ENCODE measurements around the gene LPP. TPM values are rescaled to one million over a fixed set of nuclear protein-coding genes. Genes with fewer than 3 reads are reported as not detected.

The LPP gene
- total and polyA plus RNA-seq, 9 of the 15 experiments (the other 6 are each of a cell fraction or from before 2014, with no cell fraction given): 0.07 to 0.18 TPM; not detected in 7

GRCh38 chr3:188209034-188209433, 55.1 kb downstream of the LPP start (continued):
- TF ChIP-seq POLR2A (conservative IDR thresholded peaks at IDR 0.05): no peak
- no peak for TF ChIP-seq NUFIP1 (IDR thresholded peaks at IDR 0.05; ENCODE audit: partially characterized antibody)
- TF ChIP-seq EP300 (IDR thresholded peaks at IDR 0.05; ENCODE audit: low read length): no peak
- TF ChIP-seq ZHX1 (conservative IDR thresholded peaks at IDR 0.05; ENCODE audit: low read length): no peak
- no peak for TF ChIP-seq HIVEP1 (CRISPR knock-in tag; IDR thresholded peaks at IDR 0.05)

GRCh38 chr3:188209740-188210139, 55.8 kb downstream of the LPP start:
- Histone ChIP-seq H3K9ac (ENCODE audit: insufficient read depth in 1 of 2, low read depth in 2 of 2, low read length in 2 of 2) (no peak overlapping the region), H3K27ac (ENCODE audit: extremely low read depth, low read depth, low read length) (no peak overlapping the region), H3K4me3 (no peak overlapping the region), H4K20me1 (replicated peaks; ENCODE audit: control insufficient read depth, insufficient read depth, low read length) (no peaks in the 10 kb centered on the region), H2AFZ (ENCODE audit: low read depth, low read length) (no peak overlapping the region), H3K79me2 (ENCODE audit: control insufficient read depth, insufficient read depth, low read length) (no peaks in the 10 kb centered on the region), H3K9me1 (ENCODE audit: control insufficient read depth, insufficient read depth, low read length) (no peaks in the 10 kb centered on the region), H3K36me3 (ENCODE audit: control insufficient read depth, insufficient read depth, low read length) (no peaks in the 10 kb centered on the region), H3K4me1 (replicated peaks in 1 of 2; ENCODE audit: control insufficient read depth in 2 of 2, insufficient read depth in 2 of 2, low read length in 2 of 2) (no peaks in the 10 kb centered on the region), H3K4me2 (ENCODE audit: insufficient read depth, low read length) (no peak overlapping the region), H3K27me3 (ENCODE audit: control insufficient read depth in 2 of 2, insufficient read depth in 2 of 2, low read length in 2 of 2) (no peaks in the 10 kb centered on the region), H3K9me3 (replicated peaks; ENCODE audit: control insufficient read depth, insufficient read depth, low read depth, low read length) (no peaks in the 10 kb centered on the region)
- ChIA-PET POLR2A (no interaction called here), CTCF (ENCODE audit: low intra/inter-chr PET ratio) (no interaction called here)
- in situ Hi-C loops (cut with MboI) (no loop called here), intact Hi-C loops (cut with micrococcal nuclease) (loop anchor here (5.0 kb wide), 1 partner anchor 462 kb away; the partner anchor contains the start of gene BCL6)
- no peak for FAIRE-seq
- BruUV-seq (replicated peaks): no TSS peak
- DNase-seq (ENCODE audit: extremely low read depth in 1 of 4, low spot score in 3 of 4): no peak
- ATAC-seq: no peak
- 0% methylated on average over 1 of the region's 1 CpG for WGBS (ENCODE audit: insufficient coverage, low coverage, missing lambda C conversion rate)
- TF ChIP-seq ZNF444 (CRISPR knock-in tag; IDR thresholded peaks at IDR 0.05): no peak
- TF ChIP-seq ZNF184 (CRISPR knock-in tag; IDR thresholded peaks at IDR 0.05): no peak
- no peak for TF ChIP-seq RBM17 (IDR thresholded peaks at IDR 0.05; ENCODE audit: borderline replicate concordance, low read depth, low read length)
- no peak for TF ChIP-seq HNRNPH1 (optimal IDR thresholded peaks at IDR 0.05; ENCODE audit: low read depth, low read length)
- TF ChIP-seq ZKSCAN1 (IDR thresholded peaks at IDR 0.05; ENCODE audit: low read depth, low read length): no peak
- TF ChIP-seq HMG20A (CRISPR knock-in tag; conservative IDR thresholded peaks at IDR 0.05): no peak
- TF ChIP-seq ZNF77 (CRISPR knock-in tag; IDR thresholded peaks at IDR 0.05): no peak
- TF ChIP-seq ZC3H11A (IDR thresholded peaks at IDR 0.05; ENCODE audit: low read depth, low read length): no peak
- no peak for TF ChIP-seq ZNF324 (CRISPR knock-in tag; IDR thresholded peaks at IDR 0.05)
- no peak for TF ChIP-seq CEBPZ (IDR thresholded peaks at IDR 0.05; ENCODE audit: borderline replicate concordance, low read depth, low read length)
- no peak for TF ChIP-seq CBFA2T2 (conservative IDR thresholded peaks at IDR 0.05)
- TF ChIP-seq MECOM (CRISPR knock-in tag; IDR thresholded peaks at IDR 0.05): no peak
- no peak for TF ChIP-seq TEAD1 (CRISPR knock-in tag; IDR thresholded peaks at IDR 0.05)

Data from K562 (cell line).